ENCODE data around the gene OTUB2.

Gene OTUB2

DNA sequence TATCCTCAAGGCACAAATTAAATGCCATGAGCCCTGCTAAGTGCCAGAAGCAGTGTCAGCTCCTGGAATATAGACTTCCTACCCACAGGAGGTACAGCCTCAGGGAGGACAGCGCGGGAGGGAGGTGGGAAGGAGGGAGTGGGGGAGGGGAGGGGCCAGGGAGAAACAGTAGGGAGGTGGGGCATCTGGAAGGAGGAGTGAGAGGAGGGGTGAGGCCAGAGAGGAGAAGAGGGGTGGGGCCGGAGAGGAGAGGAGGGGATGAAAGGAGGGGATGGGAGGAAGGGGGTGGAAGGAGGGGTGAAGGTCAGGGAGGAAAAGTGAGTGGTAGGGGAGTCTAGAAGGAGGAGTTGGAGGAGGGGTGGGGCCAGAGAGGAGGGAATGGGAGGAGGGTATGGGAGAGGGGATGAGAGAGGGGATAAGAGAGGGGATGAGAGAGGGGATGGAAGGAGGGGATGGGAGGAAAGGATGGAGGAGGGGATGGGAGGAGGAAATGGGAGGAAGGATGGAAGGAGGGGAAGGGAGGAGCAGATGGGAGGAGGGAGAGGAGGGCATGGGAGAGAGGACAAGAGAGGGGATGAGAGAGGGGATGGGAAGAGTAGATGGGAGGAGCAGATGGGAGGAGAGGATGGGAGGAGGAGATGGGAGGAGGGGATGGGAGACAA is 38.2 kb upstream of the OTUB2 start:
- DNase-seq (ENCODE audit: extremely low read depth, low read depth), result no peak
- no peak overlapping the region for H3K4me3 ChIP-seq (replicated peaks; ENCODE audit: low read depth, low read length)
- TF ChIP-seq, protein P1, sequence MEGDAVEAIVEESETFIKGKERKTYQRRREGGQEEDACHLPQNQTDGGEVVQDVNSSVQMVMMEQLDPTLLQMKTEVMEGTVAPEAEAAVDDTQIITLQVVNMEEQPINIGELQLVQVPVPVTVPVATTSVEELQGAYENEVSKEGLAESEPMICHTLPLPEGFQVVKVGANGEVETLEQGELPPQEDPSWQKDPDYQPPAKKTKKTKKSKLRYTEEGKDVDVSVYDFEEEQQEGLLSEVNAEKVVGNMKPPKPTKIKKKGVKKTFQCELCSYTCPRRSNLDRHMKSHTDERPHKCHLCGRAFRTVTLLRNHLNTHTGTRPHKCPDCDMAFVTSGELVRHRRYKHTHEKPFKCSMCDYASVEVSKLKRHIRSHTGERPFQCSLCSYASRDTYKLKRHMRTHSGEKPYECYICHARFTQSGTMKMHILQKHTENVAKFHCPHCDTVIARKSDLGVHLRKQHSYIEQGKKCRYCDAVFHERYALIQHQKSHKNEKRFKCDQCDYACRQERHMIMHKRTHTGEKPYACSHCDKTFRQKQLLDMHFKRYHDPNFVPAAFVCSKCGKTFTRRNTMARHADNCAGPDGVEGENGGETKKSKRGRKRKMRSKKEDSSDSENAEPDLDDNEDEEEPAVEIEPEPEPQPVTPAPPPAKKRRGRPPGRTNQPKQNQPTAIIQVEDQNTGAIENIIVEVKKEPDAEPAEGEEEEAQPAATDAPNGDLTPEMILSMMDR (IDR thresholded peaks at IDR 0.05; ENCODE audit: low read depth, low read length, missing control alignments), result no peak

DNA sequence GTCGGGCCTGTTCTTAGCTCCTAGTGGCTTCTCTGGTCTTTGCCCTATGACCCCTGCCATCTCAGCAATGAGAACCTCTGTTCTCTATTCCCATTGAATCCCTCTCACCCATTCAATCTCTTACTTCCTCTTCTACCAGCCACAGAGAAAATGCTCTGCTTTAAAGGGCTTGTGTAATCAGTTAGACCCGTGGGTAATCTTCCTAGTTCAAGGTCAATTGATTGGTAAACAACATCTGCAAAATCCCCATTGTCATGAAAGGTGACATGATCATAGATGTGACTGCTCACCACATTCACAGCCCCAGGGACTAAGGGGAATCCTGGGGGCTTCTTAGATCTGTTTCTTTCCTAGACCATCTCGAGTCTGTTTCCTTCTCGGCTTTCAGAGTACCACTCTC is 36.2 kb upstream of the OTUB2 start:
- no peak for DNase-seq (ENCODE audit: extremely low read depth, low read depth)
- TF ChIP-seq, protein P1 (IDR thresholded peaks at IDR 0.05; ENCODE audit: low read depth, low read length, missing control alignments), result no peak
- H3K4me3 ChIP-seq (replicated peaks; ENCODE audit: low read depth, low read length), result no peak overlapping the region

- no peak overlapping the region for H3K4me3 ChIP-seq (replicated peaks; ENCODE audit: low read depth, low read length)
- TF ChIP-seq, protein P1 (IDR thresholded peaks at IDR 0.05; ENCODE audit: low read depth, low read length, missing control alignments), result no peak
- no peak for DNase-seq (ENCODE audit: extremely low read depth, low read depth)
Observed at GRCh38 chr14:93991212-93991611, 34.9 kb upstream of the OTUB2 start.

DNA sequence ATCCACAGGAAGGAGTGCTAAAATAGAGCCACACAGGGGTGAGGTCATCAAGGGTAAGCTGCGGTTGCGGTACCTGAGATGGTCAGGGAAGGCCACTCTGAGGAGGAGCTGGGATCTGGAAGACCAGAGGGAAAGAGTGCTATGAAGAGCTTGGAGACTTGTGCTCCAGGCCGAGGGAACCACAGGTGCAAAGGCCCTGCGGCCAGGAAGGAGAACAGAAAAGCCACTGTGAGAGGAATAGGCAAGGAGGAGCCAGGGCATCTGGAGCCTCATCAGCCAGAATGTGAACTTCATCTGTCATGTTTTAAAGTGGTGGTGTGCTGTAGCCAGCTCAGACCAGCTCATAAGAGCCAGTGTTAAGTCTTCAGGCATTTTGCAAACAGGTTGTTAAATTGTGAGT is 34.5 kb upstream of the OTUB2 start:
- DNase-seq (ENCODE audit: extremely low read depth, low read depth), result no peak
- TF ChIP-seq, protein P1 (IDR thresholded peaks at IDR 0.05; ENCODE audit: low read depth, low read length, missing control alignments), result no peak

GRCh38 chr14:93993382-93993781 is 32.8 kb upstream of the OTUB2 start:
- H3K4me3 ChIP-seq (replicated peaks; ENCODE audit: low read depth, low read length), result no peak overlapping the region
- no peak for DNase-seq (ENCODE audit: extremely low read depth, low read depth)
- TF ChIP-seq, protein P1 (IDR thresholded peaks at IDR 0.05; ENCODE audit: low read depth, low read length, missing control alignments), result no peak

More for the DNA sequence above, 34.5 kb upstream of the OTUB2 start:
- H3K4me3 ChIP-seq (replicated peaks; ENCODE audit: low read depth, low read length), result no peak overlapping the region

DNA sequence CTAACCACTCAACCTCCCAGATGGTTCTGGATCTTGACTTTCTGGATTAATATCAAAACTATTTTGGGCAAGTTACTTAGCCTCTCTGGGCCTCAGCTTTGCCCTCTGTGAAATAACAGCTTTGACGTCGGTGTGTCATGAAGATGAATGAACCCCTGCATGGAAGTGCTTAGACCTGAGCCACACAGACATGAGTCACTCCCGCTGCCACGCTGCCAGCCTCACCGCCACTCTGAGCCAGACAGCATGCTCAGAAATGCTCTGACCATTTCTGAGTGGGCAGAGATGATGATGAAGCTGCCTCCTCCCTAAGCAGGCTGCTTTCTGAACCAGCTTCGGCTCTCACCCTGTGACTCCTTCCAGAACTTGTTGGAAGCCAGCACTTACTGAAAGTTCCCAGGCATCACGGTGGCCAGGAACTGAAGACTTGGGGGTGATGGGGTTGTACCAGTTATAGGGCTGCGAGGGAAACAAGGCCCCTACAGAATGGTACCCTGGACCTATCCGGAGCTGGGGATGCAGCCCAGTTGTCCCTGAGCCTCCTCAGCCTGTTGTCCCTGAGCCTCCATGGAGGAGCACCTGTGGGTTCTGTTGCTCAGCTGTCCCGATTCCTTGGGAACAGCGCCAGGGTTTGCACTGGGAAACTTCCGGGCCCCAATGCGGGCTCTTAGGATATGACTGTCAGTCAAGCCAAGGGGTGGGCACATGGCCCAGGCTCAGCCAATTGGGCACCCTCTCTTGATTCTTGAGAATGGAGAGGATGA is 31.0 kb upstream of the OTUB2 start:
- DNase-seq (ENCODE audit: extremely low read depth, low read depth), result no peak
- H3K4me3 ChIP-seq (replicated peaks; ENCODE audit: low read depth, low read length), result no peak overlapping the region
- TF ChIP-seq, protein P1 (IDR thresholded peaks at IDR 0.05; ENCODE audit: low read depth, low read length, missing control alignments), result no peak
